Pancreas (tissue), 10 donors: ENCODE data around the gene GPX7. TPM values are rescaled to one million over a fixed set of nuclear protein-coding genes. Genes with fewer than 3 reads are reported as not detected.
A peak's percentile ranks its signal among the peaks of the same experiment; 100 is the strongest.
"Not testable (repeated sequence)": the region's sequence is repeated elsewhere in the genome, so short reads cannot be mapped to it uniquely, and the experiment has no call there.

Experiments used
- ATAC-seq, 4 donors: fragments of 200-7000 bp; cut with Tn5 transposase; one replicate each; pipeline versions ENCODE4 v1.8.0 to v1.9.1; 2020; ENCODE audit warnings: mild to moderate bottlenecking in 4 of 4, moderate library complexity in 4 of 4
- DNase-seq, 6 donors: peaks; one replicate each; pipeline ENCODE4 v3.0.0-alpha.2; 2020
- FAIRE-seq: peaks from 2 replicates; lab custom pipeline; 2012; peaks lifted over from hg19 to GRCh38; lab: Jason Lieb, UNC
- H3K27ac ChIP-seq, 4 donors: fragments of 200-600 bp; sonication (generic); 1 replicate in 3 of 4; 2 replicates in 1 of 4; pipeline versions ENCODE4 v1.5.0 to v1.8.0; 2020
- H3K27me3 ChIP-seq, 4 donors: fragments of 200-600 bp; one replicate each; pipeline ENCODE4 v1.8.0; 2021
- H3K36me3 ChIP-seq, 3 donors: fragments of 200-600 bp; sonication (generic) in 1 of 3; one replicate each; pipeline versions ENCODE4 v1.5.0 to v1.8.0; 2020 to 2021
- H3K4me1 ChIP-seq, 3 donors: fragments of 200-600 bp; one replicate each; pipeline ENCODE4 v1.8.0; 2021
- H3K4me3 ChIP-seq, 4 donors: fragments of 200-600 bp; sonication (generic) in 2 of 4; one replicate each; pipeline versions ENCODE4 v1.5.0 to v1.8.0; 2020 to 2021
- H3K9me3 ChIP-seq, 4 donors: fragments of 200-600 bp; one replicate each; pipeline ENCODE4 v1.8.0; 2021
- CTCF ChIP-seq, 4 donors: fragments of 200-600 bp; sonication (generic) in 3 of 4; IDR thresholded peaks; one replicate each; pipeline versions ENCODE4 v1.5.0 to v1.8.0; 2021; ENCODE audit warnings: antibody characterized with exemption in 4 of 4
- WGBS, 2 donors: extraction: QIAGEN DNeasy Blood & Tissue Kit; methylation state at CpG; one replicate each; pipeline ENCODE4 v1.1.7; 2013; 5-methylcytosine and 5-hydroxymethylcytosine counted together
- intact Hi-C, 3 donors: fragments of 100-400 bp; cut with DNase I; formaldehyde crosslinking; loops; one replicate each; pipeline versions ENCODE4 v1.11.1 to v1.14.2; 2022
- polyA plus RNA-seq, 2 donors: library from polyadenylated mRNA; stranded (reverse); fragments of 200-250 nt; gene quantifications; one replicate each; pipeline ENCODE4 v1.2.3, GENCODE V29; 2013
- total RNA-seq, 6 donors: library from RNA; stranded (reverse); fragmentation: NEBNext Ultra II Directional in 4 of 6; extraction: Animal tissue kit (Norgen Biotek cat#: 25700) in 4 of 6; gene quantifications; one replicate each; pipeline versions ENCODE4 v1.2.1 to v1.2.4, GENCODE V29; 2021 to 2023
- donor health status: healthy with polysubstance abuse.
- donor health status: DM: no; HTN: no; CAD: no; lungs with moderate emphysema.
- donor health status: DM: no; HTN: no; CAD: no.
- donor health status: control.
- donor health status: control.
- donor health status: Bipolar disorder and iron deficiency.
- donor health status: DM: yes; HTN: yes; CAD: no.
- donor health status: DM: no; HTN: no; CAD: no.
- donor health status: DM: no; HTN: no; CAD: no.
- donor health status: DM: yes; HTN: yes; CAD: no.

The GPX7 gene
- total and polyA plus RNA-seq, 8 donors = 3.4 to 14.6 (median 9.0) TPM

GRCh38 chr1:52574594-52574993 is 27.6 kb upstream of the GPX7 start:
- no peak overlapping the region for H3K27ac ChIP-seq
- 81 to 83% methylated on average over 2 of the region's 2 CpGs for WGBS, 2 donors
- no peak for TF ChIP-seq CTCF (IDR thresholded peaks at IDR 0.05)
- FAIRE-seq (no peak), DNase-seq (no peak), ATAC-seq (peak in 1 of 4 donors; percentile 22)
- H3K27me3 ChIP-seq = no peaks in the 10 kb centered on the region
- H3K4me1 ChIP-seq = no peaks in the 10 kb centered on the region
- H3K4me3 ChIP-seq = no peak overlapping the region
- intact Hi-C loops = no loop called here
- no peaks in the 10 kb centered on the region for H3K36me3 ChIP-seq
- no peaks in the 10 kb centered on the region for H3K9me3 ChIP-seq

- no peak overlapping the region for H3K27ac ChIP-seq
- ATAC-seq (no peak), FAIRE-seq (no peak), DNase-seq (no peak)
- H3K4me1 ChIP-seq = no peaks in the 10 kb centered on the region
- H3K4me3 ChIP-seq = no peak overlapping the region
- H3K27me3 ChIP-seq = no peaks in the 10 kb centered on the region
- TF ChIP-seq CTCF (IDR thresholded peaks at IDR 0.05) = no peak
- 94 to 99% methylated on average over 1 of the region's 1 CpG for WGBS, 2 donors
- no peaks in the 10 kb centered on the region for H3K9me3 ChIP-seq
- no peaks in the 10 kb centered on the region for H3K36me3 ChIP-seq
- intact Hi-C loops = no loop called here
Observed at GRCh38 chr1:52576074-52576473, 26.1 kb upstream of the GPX7 start.

GRCh38 chr1:52578066-52578465 is 24.1 kb upstream of the GPX7 start:
- intact Hi-C loops, H3K9me3 ChIP-seq, H3K27me3 ChIP-seq, FAIRE-seq, DNase-seq, H3K36me3 ChIP-seq, H3K4me1 ChIP-seq, ATAC-seq, H3K4me3 ChIP-seq, H3K27ac ChIP-seq: not testable (repeated sequence)
- WGBS, 2 donors = 95 to 97% methylated on average over 3 of the region's 3 CpGs

GRCh38 chr1:52579415-52579814 is 22.8 kb upstream of the GPX7 start:
- H3K27ac ChIP-seq = no peak overlapping the region
- H3K9me3 ChIP-seq = no peaks in the 10 kb centered on the region
- ATAC-seq (peak; percentile 39 to 73 (median 63)), FAIRE-seq (no peak), DNase-seq (peak in 2 of 6 donors; percentile 30 to 38)
- H3K27me3 ChIP-seq = no peaks in the 10 kb centered on the region
- no peaks in the 10 kb centered on the region for H3K36me3 ChIP-seq
- 7 to 12% methylated on average over 2 of the region's 2 CpGs for WGBS, 2 donors
- H3K4me3 ChIP-seq = no peak overlapping the region
- intact Hi-C loops = no loop called here
- H3K4me1 ChIP-seq = no peaks in the 10 kb centered on the region
- no peak for TF ChIP-seq CTCF (IDR thresholded peaks at IDR 0.05)

- no peak for ATAC-seq
- 88 to 90% methylated on average over 3 of the region's 3 CpGs for WGBS, 2 donors
- TF ChIP-seq CTCF (IDR thresholded peaks at IDR 0.05) = no peak
Observed at GRCh38 chr1:52580283-52580682, 21.9 kb upstream of the GPX7 start.

More at GRCh38 chr1:52580283-52580682, 21.9 kb upstream of the GPX7 start:
- Histone ChIP-seq H3K27me3 (no peaks in the 10 kb centered on the region), H3K9me3 (no peaks in the 10 kb centered on the region), H3K4me3 (no peak overlapping the region), H3K27ac (no peak overlapping the region), H3K4me1 (no peaks in the 10 kb centered on the region), H3K36me3 (no peaks in the 10 kb centered on the region)
- FAIRE-seq = no peak
- intact Hi-C loops = no loop called here
- no peak for DNase-seq
